CD4-positive, alpha-beta memory T cell (primary cell): Measurements from ENCODE around the gene TMEM88. TPM values are rescaled to one million over a fixed set of nuclear protein-coding genes. Genes with fewer than 3 reads are reported as not detected.

Experiments
- CTCF ChIA-PET: fragments of 350-600 bp; sonication (Branson Sonifier 250); formaldehyde crosslinking; loops from one replicate; lab custom pipeline; 2021; ENCODE audit warnings: inconsistent platforms; ENCODE audit not compliant: partially characterized antibody; lab: Charles Lee
- POLR2A ChIA-PET: fragments of 350-600 bp; sonication (Branson Sonifier 250); formaldehyde crosslinking; loops from one replicate; lab custom pipeline; 2021; ENCODE audit not compliant: partially characterized antibody; lab: Charles Lee
- DNase-seq, 5 donors: peaks; one replicate each; pipeline versions ENCODE4 v3.0.0 to v3.0.0-alpha.2; 2020 to 2022; ENCODE audit warnings: mixed read lengths in 1 of 5
- H3K27ac ChIP-seq: one replicate; pipeline ENCODE4 v1.7.0; 2013; ENCODE audit warnings: low read depth, low read length
- H3K27me3 ChIP-seq: 2 replicates; pipeline ENCODE4 v1.7.0; 2013; ENCODE audit warnings: mild to moderate bottlenecking, low read length, moderate library complexity; ENCODE audit not compliant: insufficient read depth
- H3K36me3 ChIP-seq: 2 replicates; pipeline ENCODE4 v1.7.0; 2013; ENCODE audit warnings: mild to moderate bottlenecking, low read length, moderate library complexity; ENCODE audit not compliant: insufficient read depth
- H3K4me1 ChIP-seq: 2 replicates; pipeline ENCODE4 v1.7.0; 2013; ENCODE audit warnings: mild to moderate bottlenecking, low read length, moderate library complexity; ENCODE audit not compliant: insufficient read depth
- H3K4me3 ChIP-seq, 2 donors: one replicate each; pipeline ENCODE4 v1.7.0; 2013; ENCODE audit warnings: low read length in 2 of 2, mild to moderate bottlenecking in 1 of 2
- H3K9me3 ChIP-seq, 2 donors: one replicate each; pipeline ENCODE4 v1.7.0; 2013; ENCODE audit warnings: low read length in 2 of 2, control low read depth in 1 of 2; ENCODE audit not compliant: control insufficient read depth in 1 of 2
- H3K27ac Mint-ChIP-seq, 7 donors: one replicate each; pipeline ENCODE4 v1.8.0; 2020 to 2021; ENCODE audit warnings: mixed read lengths in 7 of 7, mild to moderate bottlenecking in 6 of 7, inconsistent platforms in 3 of 7, moderate library complexity in 3 of 7
- H3K27me3 Mint-ChIP-seq, 2 donors: one replicate each; pipeline ENCODE4 v1.8.0; 2020 to 2021; ENCODE audit warnings: mixed read lengths in 2 of 2
- H3K36me3 Mint-ChIP-seq, 2 donors: one replicate each; pipeline ENCODE4 v1.8.0; 2020 to 2021; ENCODE audit warnings: mixed read lengths in 2 of 2, inconsistent platforms in 1 of 2, mild to moderate bottlenecking in 1 of 2
- H3K4me1 Mint-ChIP-seq, 4 donors: one replicate each; pipeline ENCODE4 v1.8.0; 2020 to 2021; ENCODE audit warnings: mixed read lengths in 4 of 4, mild to moderate bottlenecking in 1 of 4
- H3K4me3 Mint-ChIP-seq, 8 donors: one replicate each; pipeline ENCODE4 v1.8.0; 2020 to 2021; ENCODE audit warnings: mixed read lengths in 8 of 8, mild to moderate bottlenecking in 7 of 8, moderate library complexity in 6 of 8, inconsistent platforms in 3 of 8
- H3K9me3 Mint-ChIP-seq, 8 donors: one replicate each; pipeline ENCODE4 v1.8.0; 2020 to 2021; ENCODE audit warnings: mixed read lengths in 8 of 8, mild to moderate bottlenecking in 5 of 8, inconsistent platforms in 3 of 8, moderate library complexity in 1 of 8
- intact Hi-C: fragments of 100-400 bp; cut with micrococcal nuclease; formaldehyde crosslinking; loops from one replicate; pipeline ENCODE4 v1.15.1; 2023
- polyA plus RNA-seq, 2 donors: library from polyadenylated mRNA; unstranded; fragments of 300-500 nt; fragmentation: Illumina TruSeq; gene quantifications; one replicate each; pipeline ENCODE4 v1.2.3, GENCODE V29; 2021
- total RNA-seq, 2 experiments: library from RNA; stranded (reverse); gene quantifications; one replicate each; pipeline ENCODE4 v1.2.3, GENCODE V29; 2021

TMEM88 gene
- total and polyA plus RNA-seq, 4 experiments from 2014 or later = 6.2 to 7.9 TPM; not detected in 2

DNA sequence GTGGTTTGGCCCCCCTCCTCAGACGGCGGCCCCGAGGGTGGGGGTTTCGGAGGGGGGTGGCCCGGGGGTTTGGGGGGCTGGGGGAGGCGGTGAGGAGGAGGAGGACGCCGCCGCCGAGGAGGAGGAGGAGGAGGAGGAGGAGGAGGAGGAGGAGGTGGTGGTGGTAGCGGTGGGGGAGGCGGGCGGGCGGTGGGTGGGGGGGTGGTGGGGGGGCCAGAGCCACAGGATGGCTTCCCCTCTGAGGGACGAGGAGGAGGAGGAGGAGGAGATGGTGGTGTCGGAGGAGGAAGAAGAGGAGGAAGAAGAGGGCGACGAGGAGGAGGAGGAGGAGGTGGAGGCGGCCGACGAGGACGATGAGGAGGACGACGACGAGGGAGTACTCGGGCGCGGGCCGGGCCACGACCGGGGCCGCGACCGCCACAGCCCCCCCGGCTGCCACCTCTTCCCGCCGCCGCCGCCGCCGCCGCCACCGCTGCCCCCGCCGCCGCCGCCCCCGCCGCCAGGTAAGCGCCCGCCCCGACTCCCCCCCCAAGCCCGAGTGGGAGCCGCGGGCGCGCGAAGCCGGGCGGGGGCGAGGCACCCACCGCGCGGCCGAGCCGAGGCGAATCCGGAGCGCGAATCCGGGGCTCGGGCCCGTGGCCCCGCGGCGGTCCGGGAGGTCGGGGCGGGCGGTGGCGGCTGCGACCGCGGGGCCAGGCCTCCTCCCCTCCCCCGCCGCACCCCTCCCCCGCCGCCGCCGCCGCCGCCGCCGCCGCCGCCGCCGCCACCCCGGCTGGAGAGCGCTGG lies 29.9 kb downstream of the TMEM88 start:
- H3K4me1 ChIP-seq = peaks cover 72% of the 10 kb centered on the region
- peaks cover 18% of the 10 kb centered on the region for H3K36me3 ChIP-seq
- Mint-ChIP-seq H3K27ac (peak overlapping the region in 6 of 7 donors; percentile 70 to 87 (median 82)), H3K36me3 (peaks cover 0 to 15% of the 10 kb centered on the region in 2 donors), H3K4me1 (peaks cover 6 to 12% (median 8%) of the 10 kb centered on the region in 4 donors), H3K27me3 (no peaks in the 10 kb centered on the region), H3K9me3 (no peaks in the 10 kb centered on the region), H3K4me3 (peak overlapping the region; percentile 28 to 85 (median 75))
- H3K27ac ChIP-seq = no peak overlapping the region
- ChIA-PET POLR2A (interaction anchor here (0.6 to 2.2 kb wide), 9 partner anchors 14 to 106 kb away, joined by 3 to 19 read pairs (median 6); partner anchors contain the start of genes CNTROB, KDM6B, NAA38 and RNF227), CTCF (interaction anchor here (2.2 to 2.6 kb wide), 2 partner anchors 22 to 28 kb away, joined by 9 to 13 read pairs; no protein-coding TSS in a partner anchor)
- no peak overlapping the region for H3K4me3 ChIP-seq
- H3K27me3 ChIP-seq = no peaks in the 10 kb centered on the region
- peak; percentile 37 to 59 (median 42) for DNase-seq
- H3K9me3 ChIP-seq = no peaks in the 10 kb centered on the region
- intact Hi-C loops = no loop called here

DNA sequence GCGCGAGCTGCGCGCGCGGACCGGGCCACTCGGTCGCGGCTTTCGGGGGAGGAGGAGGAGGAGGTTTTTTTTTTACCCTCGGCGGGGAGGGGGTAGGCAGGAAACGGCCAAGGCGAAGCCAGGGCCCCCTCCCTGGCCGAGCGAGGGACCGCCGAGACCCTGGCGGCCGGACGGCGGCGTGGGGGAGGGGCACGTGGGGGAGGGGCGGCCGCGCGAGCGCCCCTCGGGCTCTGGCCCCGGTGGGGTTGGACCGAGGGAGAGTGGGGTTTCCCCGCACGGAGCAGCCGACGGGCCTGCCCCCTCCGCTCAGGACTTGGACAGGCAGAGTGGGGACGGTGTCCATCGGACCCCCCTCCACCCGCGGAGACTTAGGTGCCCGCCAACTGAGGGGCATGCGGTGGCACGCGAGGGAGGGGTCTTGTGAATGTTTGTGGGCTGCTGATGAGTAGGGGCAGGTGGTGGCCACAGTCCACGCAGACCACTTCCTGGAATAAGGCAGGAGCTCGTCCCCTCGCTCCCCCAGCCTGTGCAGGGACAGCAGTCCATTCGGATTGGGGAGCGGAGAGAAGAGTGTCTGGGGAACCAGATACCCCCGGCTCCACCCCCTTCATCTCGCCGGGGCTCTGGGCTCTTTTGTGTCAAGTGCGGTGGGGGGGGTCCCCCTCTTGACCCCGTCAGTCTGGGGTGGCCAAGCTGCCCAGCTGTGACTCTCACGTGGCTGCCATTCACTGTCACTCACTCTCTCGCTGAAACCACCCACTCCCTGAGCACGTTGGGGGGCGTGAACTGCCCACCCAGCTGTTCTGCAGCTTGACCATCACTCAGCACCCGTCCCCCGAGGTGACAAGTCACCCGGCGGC lies 30.7 kb downstream of the TMEM88 start:
- peak; percentile 40 to 61 (median 45) for DNase-seq
- peaks cover 9 to 12% (median 10%) of the 10 kb centered on the region in 4 donors for H3K4me1 Mint-ChIP-seq
- intact Hi-C loops = loop anchor here (2.0 kb wide), 1 partner anchor 17 kb away; no protein-coding TSS in a partner anchor
- peak overlapping the region; percentile 65 for H3K27ac ChIP-seq
- no peaks in the 10 kb centered on the region for H3K9me3 Mint-ChIP-seq
- no peaks in the 10 kb centered on the region for H3K27me3 Mint-ChIP-seq
- H3K9me3 ChIP-seq = no peaks in the 10 kb centered on the region
- POLR2A ChIA-PET = interaction anchor here (0.6 to 2.2 kb wide), 17 partner anchors 10 to 341 kb away, joined by 3 to 19 read pairs (median 5); partner anchors contain the start of genes KDM6B, NAA38, RNF227 and TP53
- H3K27ac Mint-ChIP-seq = no peak overlapping the region
- H3K4me3 ChIP-seq = peak overlapping the region; percentile 86 to 96
- peaks cover 19% of the 10 kb centered on the region for H3K36me3 ChIP-seq
- H3K27me3 ChIP-seq = no peaks in the 10 kb centered on the region
- CTCF ChIA-PET = interaction anchor here (1.0 to 2.2 kb wide), 6 partner anchors 17 to 29 kb away, joined by 3 to 9 read pairs (median 4); partner anchors contain the start of gene NAA38
- H3K4me3 Mint-ChIP-seq = peak overlapping the region in 4 of 8 donors; percentile 33 to 79 (median 57)
- peaks cover 7 to 22% of the 10 kb centered on the region in 2 donors for H3K36me3 Mint-ChIP-seq
- H3K4me1 ChIP-seq = peaks cover 66% of the 10 kb centered on the region

DNA sequence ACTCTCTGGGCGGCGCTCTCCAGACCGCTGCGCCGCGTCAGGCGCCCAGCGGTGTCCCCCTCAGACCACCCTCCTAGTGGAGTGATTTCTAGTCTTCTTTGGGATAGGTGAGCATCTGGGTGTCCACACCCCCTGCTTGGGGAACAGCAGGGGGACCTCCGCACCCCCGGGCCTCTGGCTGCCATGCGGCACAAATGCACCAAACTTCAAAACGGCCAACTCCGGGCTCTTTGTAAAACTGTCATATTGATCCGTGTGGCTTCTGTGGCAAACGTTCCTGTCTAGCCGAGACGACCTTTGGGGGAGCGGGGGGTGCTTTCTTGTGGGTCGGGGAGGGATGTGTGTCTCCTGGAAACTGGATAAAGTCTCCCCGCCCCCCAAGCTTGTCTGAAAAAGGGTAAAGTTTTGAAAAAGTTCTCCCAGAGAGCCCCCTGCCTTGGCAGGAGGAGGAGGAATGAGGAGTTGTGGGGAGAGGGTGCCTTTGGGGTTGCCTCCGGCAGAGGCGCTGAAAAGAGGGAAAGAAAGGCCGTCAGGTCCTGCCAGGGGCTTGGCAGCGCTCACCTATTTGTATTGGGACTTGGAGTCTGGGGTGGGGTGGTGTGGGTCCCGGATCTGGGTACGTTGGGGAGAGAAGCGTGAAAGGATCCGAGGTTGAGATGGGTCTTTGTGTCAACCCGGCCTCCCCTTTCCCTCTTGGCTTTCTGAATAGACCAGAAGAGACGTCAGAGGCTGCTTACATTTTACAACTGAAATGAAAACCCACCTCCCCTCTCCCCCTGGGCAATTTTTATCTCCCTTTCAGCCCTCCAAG lies 31.6 kb downstream of the TMEM88 start:
- DNase-seq = peak; percentile 51 to 84 (median 63)
- H3K4me1 ChIP-seq = peaks cover 58% of the 10 kb centered on the region
- H3K36me3 Mint-ChIP-seq = peaks cover 15 to 30% of the 10 kb centered on the region in 2 donors

DNA sequence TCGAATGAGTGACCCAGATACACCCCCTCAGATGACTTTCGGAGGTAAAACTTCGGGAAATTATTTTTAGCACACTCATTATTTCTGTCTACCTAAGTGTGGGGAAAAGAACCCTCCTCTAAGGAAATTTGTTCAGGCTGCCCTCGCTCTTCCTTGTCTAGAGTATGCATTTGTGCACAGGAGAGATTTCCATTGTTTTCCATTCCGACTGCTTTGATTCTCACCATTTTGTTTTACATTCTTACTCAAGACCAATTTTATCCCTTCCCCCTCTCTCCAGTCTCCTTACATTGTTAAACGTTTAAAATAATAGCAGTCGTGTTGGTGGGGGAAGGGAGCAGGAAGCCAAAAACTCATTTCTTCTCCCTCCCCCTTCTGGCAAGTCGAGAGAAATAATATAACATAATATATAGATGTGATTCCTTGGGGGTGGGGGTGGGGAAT lies 32.2 kb downstream of the TMEM88 start:
- Histone ChIP-seq H3K4me1 (peaks cover 52% of the 10 kb centered on the region), H3K4me3 (peak overlapping the region; percentile 86 to 96), H3K36me3 (peaks cover 26% of the 10 kb centered on the region), H3K9me3 (no peaks in the 10 kb centered on the region), H3K27ac (peak overlapping the region; percentile 65), H3K27me3 (no peaks in the 10 kb centered on the region)
- intact Hi-C loops = loop anchor here (1.0 to 2.0 kb wide), 7 partner anchors 18 to 101 kb away; partner anchors contain the start of genes CNTROB and NAA38
- Mint-ChIP-seq H3K36me3 (peaks cover 19 to 36% of the 10 kb centered on the region in 2 donors), H3K4me3 (no peak overlapping the region), H3K4me1 (peaks cover 10 to 16% (median 12%) of the 10 kb centered on the region in 4 donors), H3K27ac (no peak overlapping the region), H3K27me3 (no peaks in the 10 kb centered on the region), H3K9me3 (no peaks in the 10 kb centered on the region)
- no peak for DNase-seq
- ChIA-PET POLR2A (interaction anchor here (1.0 to 2.2 kb wide), 5 partner anchors 11 to 103 kb away, joined by 3 to 19 read pairs (median 5); partner anchors contain the start of gene KDM6B), CTCF (interaction anchor here (1.3 to 2.2 kb wide), 3 partner anchors 24 to 30 kb away, joined by 3 to 9 read pairs (median 5); partner anchors contain the start of gene NAA38)

More for the DNA sequence above, 31.6 kb downstream of the TMEM88 start:
- Histone ChIP-seq H3K27me3 (no peaks in the 10 kb centered on the region), H3K27ac (peak overlapping the region; percentile 65), H3K4me3 (peak overlapping the region; percentile 86 to 96), H3K9me3 (no peaks in the 10 kb centered on the region), H3K36me3 (peaks cover 20% of the 10 kb centered on the region)
- ChIA-PET CTCF (interaction anchor here (1.0 to 2.2 kb wide), 6 partner anchors 17 to 29 kb away, joined by 3 to 9 read pairs (median 4); partner anchors contain the start of gene NAA38), POLR2A (interaction anchor here (0.7 to 2.2 kb wide), 16 partner anchors 11 to 340 kb away, joined by 3 to 19 read pairs (median 5); partner anchors contain the start of genes KDM6B, NAA38, RNF227 and TP53)
- H3K4me3 Mint-ChIP-seq = no peak overlapping the region
- H3K27me3 Mint-ChIP-seq = no peaks in the 10 kb centered on the region
- H3K9me3 Mint-ChIP-seq = no peaks in the 10 kb centered on the region
- H3K4me1 Mint-ChIP-seq = peaks cover 10 to 16% (median 11%) of the 10 kb centered on the region in 4 donors
- intact Hi-C loops = loop anchor here (1.0 to 2.0 kb wide), 7 partner anchors 18 to 102 kb away; partner anchors contain the start of genes CNTROB and NAA38
- H3K27ac Mint-ChIP-seq = no peak overlapping the region

DNA sequence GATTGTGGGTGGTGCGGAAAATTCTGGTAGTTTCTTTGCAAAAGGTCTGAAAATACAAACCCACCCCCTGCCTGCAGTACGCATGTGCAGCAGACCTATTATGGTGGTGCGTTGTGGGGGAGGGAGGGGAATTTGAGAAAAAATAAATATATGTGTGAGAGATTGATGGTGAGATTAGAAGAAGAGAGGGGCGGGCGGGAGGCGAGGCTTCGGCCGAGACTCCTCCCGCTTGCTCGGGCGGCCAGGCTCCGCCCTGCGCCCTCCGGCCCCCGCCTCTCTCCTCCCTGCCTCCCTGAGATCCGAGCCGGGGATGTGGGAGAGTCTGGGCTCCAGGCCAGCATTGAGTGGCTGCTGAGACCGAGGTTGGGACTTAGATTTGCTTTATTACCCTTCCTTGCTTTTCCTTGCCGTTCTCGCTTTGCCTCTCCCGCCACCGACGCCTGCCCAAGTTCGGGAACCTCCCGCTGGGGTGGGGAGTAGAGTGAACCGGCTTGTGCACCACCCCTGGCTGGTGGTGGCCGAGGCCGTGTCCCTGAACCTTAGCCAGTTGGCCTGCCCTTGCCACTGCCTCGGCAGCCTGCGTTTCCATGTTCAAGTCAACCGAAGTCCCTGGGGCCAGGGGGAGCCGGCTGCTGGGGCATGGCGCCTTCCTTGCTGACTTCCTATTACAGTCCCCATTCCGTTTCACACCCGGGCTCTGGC lies 32.8 kb downstream of the TMEM88 start:
- ChIA-PET CTCF (interaction anchor here (1.6 kb wide), 1 partner anchor 101 kb away, joined by 8 read pairs; no protein-coding TSS in a partner anchor), POLR2A (interaction anchor here (1.4 kb wide), 1 partner anchor 102 kb away, joined by 4 read pairs; no protein-coding TSS in a partner anchor)
- intact Hi-C loops = loop anchor here (1.0 to 2.0 kb wide), 7 partner anchors 19 to 101 kb away; partner anchors contain the start of genes CNTROB and NAA38
- Histone ChIP-seq H3K9me3 (no peaks in the 10 kb centered on the region), H3K27ac (peak overlapping the region; percentile 65), H3K27me3 (no peaks in the 10 kb centered on the region), H3K4me1 (peaks cover 46% of the 10 kb centered on the region), H3K4me3 (peak overlapping the region; percentile 86 to 96), H3K36me3 (peaks cover 28% of the 10 kb centered on the region)
- Mint-ChIP-seq H3K9me3 (no peaks in the 10 kb centered on the region), H3K27me3 (no peaks in the 10 kb centered on the region), H3K4me1 (peaks cover 10 to 16% (median 12%) of the 10 kb centered on the region in 4 donors), H3K4me3 (no peak overlapping the region), H3K36me3 (peaks cover 21 to 37% of the 10 kb centered on the region in 2 donors), H3K27ac (no peak overlapping the region)
- peak; percentile 89 to 95 (median 92) for DNase-seq
